ENCODE data around the gene MYH7. TPM values are rescaled to one million over a fixed set of nuclear protein-coding genes. Genes with fewer than 3 reads are reported as not detected.
A peak's percentile ranks its signal among the peaks of the same experiment; 100 is the strongest.

Gene MYH7
- total RNA-seq, 4 donors from 2014 or later: 0.27 TPM; not detected in 3

- Histone ChIP-seq H3K4me3 (replicated peaks in 1 of 3) (no peak overlapping the region), H3K27ac (no peak overlapping the region), H3K36me3 (peaks cover 15 to 20% of the 10 kb centered on the region in 2 donors), H3K4me1 (no peaks in the 10 kb centered on the region), H3K9me3 (no peaks in the 10 kb centered on the region), H3K27me3 (no peaks in the 10 kb centered on the region)
- intact Hi-C loops (cut with DNase I): no loop called here
- 69 to 73% methylated on average over 3 of the region's 3 CpGs for WGBS, 2 donors
- no peak for DNase-seq
- no peak for TF ChIP-seq CTCF (IDR thresholded peaks at IDR 0.05)
- no peak for TF ChIP-seq POLR2A (IDR thresholded peaks at IDR 0.05)
These were observed 46.0 kb upstream of the MYH7 start for GRCh38 chr14:23481362-23481970.

- intact Hi-C loops (cut with DNase I): loop anchor here (5.0 kb wide), 1 partner anchor 84 kb away; no protein-coding TSS in a partner anchor
These were observed 42.8 kb upstream of the MYH7 start for GRCh38 chr14:23478109-23478759.

GRCh38 chr14:23470947-23471346 lies 35.5 kb upstream of the MYH7 start:
- no peaks in the 10 kb centered on the region for H3K9me3 ChIP-seq
- TF ChIP-seq POLR2A (IDR thresholded peaks at IDR 0.05): no peak
- TF ChIP-seq CTCF (IDR thresholded peaks at IDR 0.05): no peak
- DNase-seq: no peak
- 91 to 95% methylated on average over 1 of the region's 1 CpG for WGBS, 2 donors
- H3K27ac ChIP-seq: no peak overlapping the region
- no peak overlapping the region for H3K4me3 ChIP-seq (replicated peaks in 1 of 3)
- H3K36me3 ChIP-seq: peaks cover 44 to 50% of the 10 kb centered on the region in 2 donors
- peaks cover 6 to 8% of the 10 kb centered on the region in 2 donors for H3K4me1 ChIP-seq
- no peaks in the 10 kb centered on the region for H3K27me3 ChIP-seq
- intact Hi-C loops (cut with DNase I): no loop called here

More at GRCh38 chr14:23478109-23478759, 42.8 kb upstream of the MYH7 start:
- H3K27ac ChIP-seq: no peak overlapping the region
- no peaks in the 10 kb centered on the region for H3K9me3 ChIP-seq
- H3K4me3 ChIP-seq (replicated peaks in 1 of 3): no peak overlapping the region
- no peaks in the 10 kb centered on the region for H3K4me1 ChIP-seq
- 33 to 35% methylated on average over 5 of the region's 5 CpGs for WGBS, 2 donors
- H3K36me3 ChIP-seq: peaks cover 42 to 51% of the 10 kb centered on the region in 2 donors
- no peaks in the 10 kb centered on the region for H3K27me3 ChIP-seq
- TF ChIP-seq POLR2A (IDR thresholded peaks at IDR 0.05): no peak
- peak; percentile 21 to 69 (median 58) for TF ChIP-seq CTCF (IDR thresholded peaks at IDR 0.05)
- DNase-seq: peak; percentile 47 to 62

GRCh38 chr14:23469906-23470403 lies 34.5 kb upstream of the MYH7 start:
- intact Hi-C loops (cut with DNase I): loop anchor here (10.0 kb wide), 1 partner anchor 145 kb away; the partner anchor contains the start of gene PABPN1
- DNase-seq: no peak
- Histone ChIP-seq H3K36me3 (peaks cover 34 to 40% of the 10 kb centered on the region in 2 donors), H3K27ac (peak overlapping the region in 2 of 3 donors; percentile 62 to 71), H3K27me3 (no peaks in the 10 kb centered on the region), H3K9me3 (no peaks in the 10 kb centered on the region), H3K4me1 (peaks cover 6 to 8% of the 10 kb centered on the region in 2 donors), H3K4me3 (replicated peaks in 1 of 3) (peak overlapping the region; percentile 57 to 79 (median 61))
- TF ChIP-seq POLR2A (IDR thresholded peaks at IDR 0.05) (no peak), CTCF (IDR thresholded peaks at IDR 0.05) (no peak)
- WGBS, 2 donors: 0 to 1% methylated on average over 11 of the region's 11 CpGs

All from thyroid gland (tissue), 4 donors.